NCI-H2029 treated with DMSO at 0.1 percent for 48 hours (cell line): ENCODE measurements around the gene MPC1.
A peak's percentile ranks its signal among the peaks of the same experiment; 100 is the strongest.
"Not testable (repeated sequence)": the region's sequence is repeated elsewhere in the genome, so short reads cannot be mapped to it uniquely, and the experiment has no call there.

Experiments used
- DNase-seq: peaks from one replicate; lab custom pipeline; 2025; lab: John Stamatoyannopoulos, UW

MPC1 gene

GRCh38 chr6:166406197-166406596 lies 23.5 kb upstream of the MPC1 start:
- DNase-seq = no peak

- no peak for DNase-seq
These were observed 22.6 kb upstream of the MPC1 start for GRCh38 chr6:166405386-166405785.

- DNase-seq = no peak
These were observed 20.0 kb upstream of the MPC1 start for GRCh38 chr6:166402582-166403277.

GRCh38 chr6:166400649-166401250 lies 18.0 kb upstream of the MPC1 start:
- DNase-seq = peak; percentile 31

GRCh38 chr6:166400181-166400580 lies 17.4 kb upstream of the MPC1 start:
- DNase-seq = no peak

- DNase-seq = no peak
These were observed 15.6 kb upstream of the MPC1 start for GRCh38 chr6:166398348-166398747.

- DNase-seq = no peak
These were observed 15.1 kb upstream of the MPC1 start for GRCh38 chr6:166397849-166398248.

- DNase-seq = no peak
These were observed 13.0 kb upstream of the MPC1 start for GRCh38 chr6:166395778-166396177.

GRCh38 chr6:166395351-166395750 lies 12.6 kb upstream of the MPC1 start:
- no peak for DNase-seq

- no peak for DNase-seq
These were observed 11.5 kb upstream of the MPC1 start for GRCh38 chr6:166394036-166394892.

- DNase-seq = no peak
These were observed 10.7 kb upstream of the MPC1 start for GRCh38 chr6:166393535-166393823.

- DNase-seq = not testable (repeated sequence)
These were observed 10.2 kb upstream of the MPC1 start for GRCh38 chr6:166392755-166393534.

- DNase-seq = no peak
These were observed 6.4 kb upstream of the MPC1 start for GRCh38 chr6:166389119-166389518.

- no peak for DNase-seq
These were observed 5.7 kb upstream of the MPC1 start for GRCh38 chr6:166388290-166389004.

- peak; percentile 3 for DNase-seq
These were observed 5.0 kb upstream of the MPC1 start for GRCh38 chr6:166387642-166388289.

- not testable (repeated sequence) for DNase-seq
These were observed 4.4 kb upstream of the MPC1 start for GRCh38 chr6:166387098-166387497.

GRCh38 chr6:166386111-166386510 lies 3.4 kb upstream of the MPC1 start:
- DNase-seq = no peak

- DNase-seq = not testable (repeated sequence)
These were observed 1.1 kb upstream of the MPC1 start for GRCh38 chr6:166383802-166384363.

GRCh38 chr6:166382500-166382932 lies 224 bp downstream of the MPC1 start:
- no peak for DNase-seq

- peak; percentile 85 for DNase-seq
These were observed 824 bp downstream of the MPC1 start for GRCh38 chr6:166381733-166382499.
